SK-N-SH treated with all-trans-retinoic acid at 6 μM for 48 hours (cell line): Measurements from ENCODE around the gene ATRNL1.

Experiments
- ARNTL ChIP-seq: fragments of 450-650 bp; formaldehyde crosslinking; IDR thresholded peaks from 2 replicates; pipeline ENCODE4 v1.5.0; 2020; ENCODE audit warnings: low read depth, mild to moderate bottlenecking, moderate library complexity, borderline replicate concordance
- BACH2 ChIP-seq: fragments of 250-450 bp; sonication (Bioruptor Pico); IDR thresholded peaks from 2 replicates; pipeline ENCODE4 v1.9.0; 2021; ENCODE audit warnings: mild to moderate bottlenecking, borderline replicate concordance
- CSDC2 ChIP-seq: fragments of 250-450 bp; sonication (Bioruptor Pico); IDR thresholded peaks from 2 replicates; pipeline ENCODE4 v1.5.0; 2020; ENCODE audit warnings: mild to moderate bottlenecking, moderate library complexity
- ESRRG ChIP-seq: fragments of 250-450 bp; sonication (Bioruptor Pico); IDR thresholded peaks from 2 replicates; pipeline ENCODE4 v1.6.1; 2021; ENCODE audit warnings: mild to moderate bottlenecking
- OSR1 ChIP-seq: fragments of 250-450 bp; sonication (Bioruptor Pico); IDR thresholded peaks from 2 replicates; pipeline ENCODE4 v1.8.0; 2022; ENCODE audit warnings: moderate library complexity, mild to moderate bottlenecking, inconsistent platforms
- PPARA ChIP-seq: fragments of 250-450 bp; sonication (Bioruptor Pico); IDR thresholded peaks from 2 replicates; pipeline ENCODE4 v1.5.0; 2020; ENCODE audit warnings: mild to moderate bottlenecking, borderline replicate concordance
- TOX ChIP-seq: fragments of 250-450 bp; sonication (Bioruptor Pico); IDR thresholded peaks from 2 replicates; pipeline ENCODE4 v1.8.0; 2021; ENCODE audit warnings: mild to moderate bottlenecking, moderate library complexity, borderline replicate concordance
- ZC3H10 ChIP-seq: fragments of 250-450 bp; sonication (Bioruptor Pico); IDR thresholded peaks from 2 replicates; pipeline ENCODE4 v1.5.1; 2021; ENCODE audit warnings: mild to moderate bottlenecking, moderate library complexity
- ZFP3 ChIP-seq: fragments of 250-450 bp; sonication (Bioruptor Pico); IDR thresholded peaks from 2 replicates; pipeline ENCODE4 v1.5.0; 2020; ENCODE audit warnings: mild to moderate bottlenecking, moderate library complexity
- ZFP30 ChIP-seq: fragments of 450-650 bp; formaldehyde crosslinking; IDR thresholded peaks from 2 replicates; pipeline ENCODE4 v1.5.0; 2022; ENCODE audit warnings: mild to moderate bottlenecking, moderate library complexity
- TF ChIP-seq, protein P1 (sequence below): fragments of 250-450 bp; sonication (Bioruptor Pico); IDR thresholded peaks from 2 replicates; pipeline ENCODE4 v1.5.1; 2020; ENCODE audit warnings: low read depth, mild to moderate bottlenecking, moderate library complexity
- TF ChIP-seq, protein P2 (sequence below): fragments of 250-450 bp; sonication (Bioruptor Pico); IDR thresholded peaks from 2 replicates; pipeline ENCODE4 v1.8.0; 2021; ENCODE audit warnings: low read depth, mild to moderate bottlenecking, moderate library complexity, borderline replicate concordance

- TF ChIP-seq, protein P1, sequence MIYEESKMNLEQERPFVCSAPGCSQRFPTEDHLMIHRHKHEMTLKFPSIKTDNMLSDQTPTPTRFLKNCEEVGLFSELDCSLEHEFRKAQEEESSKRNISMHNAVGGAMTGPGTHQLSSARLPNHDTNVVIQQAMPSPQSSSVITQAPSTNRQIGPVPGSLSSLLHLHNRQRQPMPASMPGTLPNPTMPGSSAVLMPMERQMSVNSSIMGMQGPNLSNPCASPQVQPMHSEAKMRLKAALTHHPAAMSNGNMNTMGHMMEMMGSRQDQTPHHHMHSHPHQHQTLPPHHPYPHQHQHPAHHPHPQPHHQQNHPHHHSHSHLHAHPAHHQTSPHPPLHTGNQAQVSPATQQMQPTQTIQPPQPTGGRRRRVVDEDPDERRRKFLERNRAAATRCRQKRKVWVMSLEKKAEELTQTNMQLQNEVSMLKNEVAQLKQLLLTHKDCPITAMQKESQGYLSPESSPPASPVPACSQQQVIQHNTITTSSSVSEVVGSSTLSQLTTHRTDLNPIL: no peak
- no peak for TF ChIP-seq OSR1
- no peak for TF ChIP-seq TOX (CRISPR knock-in tag)
- TF ChIP-seq ARNTL (CRISPR knock-in tag): no peak
- TF ChIP-seq ZFP3 (CRISPR knock-in tag): no peak
- no peak for TF ChIP-seq PPARA (CRISPR knock-in tag)
- TF ChIP-seq ESRRG (CRISPR knock-in tag): no peak
- no peak for TF ChIP-seq BACH2 (CRISPR knock-in tag)
- TF ChIP-seq, protein P2, sequence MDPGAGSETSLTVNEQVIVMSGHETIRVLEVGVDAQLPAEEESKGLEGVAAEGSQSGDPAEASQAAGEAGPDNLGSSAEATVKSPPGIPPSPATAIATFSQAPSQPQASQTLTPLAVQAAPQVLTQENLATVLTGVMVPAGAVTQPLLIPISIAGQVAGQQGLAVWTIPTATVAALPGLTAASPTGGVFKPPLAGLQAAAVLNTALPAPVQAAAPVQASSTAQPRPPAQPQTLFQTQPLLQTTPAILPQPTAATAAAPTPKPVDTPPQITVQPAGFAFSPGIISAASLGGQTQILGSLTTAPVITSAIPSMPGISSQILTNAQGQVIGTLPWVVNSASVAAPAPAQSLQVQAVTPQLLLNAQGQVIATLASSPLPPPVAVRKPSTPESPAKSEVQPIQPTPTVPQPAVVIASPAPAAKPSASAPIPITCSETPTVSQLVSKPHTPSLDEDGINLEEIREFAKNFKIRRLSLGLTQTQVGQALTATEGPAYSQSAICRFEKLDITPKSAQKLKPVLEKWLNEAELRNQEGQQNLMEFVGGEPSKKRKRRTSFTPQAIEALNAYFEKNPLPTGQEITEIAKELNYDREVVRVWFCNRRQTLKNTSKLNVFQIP: no peak
- no peak for TF ChIP-seq ZFP30 (CRISPR knock-in tag)
- no peak for TF ChIP-seq CSDC2 (CRISPR knock-in tag)
- no peak for TF ChIP-seq ZC3H10 (CRISPR knock-in tag)
Observed at GRCh38 chr10:115850666-115851065, 757.5 kb downstream of the ATRNL1 start.
